Loucy (cell line): ENCODE measurements around the gene NFAT5.

ENCODE experiments used
- H2AFZ ChIP-seq: fragments of 200-600 bp; sonication (generic); 2 replicates; pipeline ENCODE4 v1.6.0; 2016; ENCODE audit warnings: antibody characterized with exemption, mild to moderate bottlenecking, low read length, moderate library complexity
- H3F3A ChIP-seq: fragments of 200-600 bp; 2 replicates; pipeline ENCODE4 v1.6.0; 2016; ENCODE audit warnings: antibody characterized with exemption, low read depth, mild to moderate bottlenecking
- H3K27me3 ChIP-seq: fragments of 200-600 bp; sonication (generic); 2 replicates; pipeline ENCODE4 v1.6.1; 2014; ENCODE audit warnings: low read length, mild to moderate bottlenecking; ENCODE audit not compliant: insufficient read depth, poor library complexity, severe bottlenecking
- H3K36me3 ChIP-seq: fragments of 200-600 bp; sonication (generic); 2 replicates; pipeline ENCODE4 v1.6.1; 2016; ENCODE audit warnings: low read length; ENCODE audit not compliant: insufficient read depth
- H3K4me1 ChIP-seq: fragments of 200-600 bp; sonication (generic); 2 replicates; pipeline ENCODE4 v1.5.1; 2014; ENCODE audit warnings: low read length, mild to moderate bottlenecking; ENCODE audit not compliant: insufficient read depth, poor library complexity, severe bottlenecking
- H3K4me2 ChIP-seq: fragments of 200-600 bp; sonication (generic); 2 replicates; pipeline ENCODE4 v1.6.0; 2014; ENCODE audit warnings: antibody characterized with exemption, low read length, low read depth, mild to moderate bottlenecking; ENCODE audit not compliant: poor library complexity, severe bottlenecking
- H3K4me3 ChIP-seq: fragments of 200-600 bp; sonication (generic); 2 replicates; pipeline ENCODE4 v1.5.1; 2014; ENCODE audit warnings: low read length, mild to moderate bottlenecking, mixed read lengths; ENCODE audit not compliant: poor library complexity, severe bottlenecking
- H3K79me2 ChIP-seq: fragments of 200-600 bp; sonication (generic); 2 replicates; pipeline ENCODE4 v1.6.1; 2014; ENCODE audit warnings: low read length; ENCODE audit not compliant: insufficient read depth
- H3K9ac ChIP-seq: fragments of 200-600 bp; sonication (generic); 2 replicates; pipeline ENCODE4 v1.6.0; 2014; ENCODE audit warnings: mild to moderate bottlenecking, low read depth, low read length, moderate library complexity; ENCODE audit not compliant: poor library complexity, severe bottlenecking
- H3K9me2 ChIP-seq: fragments of 200-600 bp; sonication (generic); replicated peaks from 2 replicates; pipeline ENCODE4 v1.6.1; 2016; ENCODE audit warnings: low read depth, low read length, mixed read lengths
- H3K9me3 ChIP-seq: fragments of 200-600 bp; sonication (generic); 2 replicates; pipeline ENCODE4 v1.6.1; 2014; ENCODE audit warnings: mild to moderate bottlenecking, antibody characterized with exemption, low read length, low read depth; ENCODE audit not compliant: insufficient read depth
- H4K20me1 ChIP-seq: fragments of 200-600 bp; sonication (generic); 2 replicates; pipeline ENCODE4 v1.6.0; 2014; ENCODE audit warnings: antibody characterized with exemption, low read length, mild to moderate bottlenecking; ENCODE audit not compliant: insufficient read depth, poor library complexity, severe bottlenecking
- CTCF ChIP-seq: fragments of 200-600 bp; sonication (generic); conservative IDR thresholded peaks from 2 replicates; pipeline ENCODE4 v1.5.1; 2014; ENCODE audit warnings: mild to moderate bottlenecking, antibody characterized with exemption, low read length
- EZH2phosphoT487 ChIP-seq: fragments of 200-600 bp; IDR thresholded peaks from 2 replicates; pipeline ENCODE4 v1.6.1; 2018; ENCODE audit warnings: antibody characterized with exemption, mild to moderate bottlenecking, moderate library complexity, borderline replicate concordance

The NFAT5 gene

GRCh38 chr16:69595127-69596036, 29.6 kb downstream of the NFAT5 start:
- H3K4me3 ChIP-seq = no peak overlapping the region

GRCh38 chr16:69596801-69597200, 31.0 kb downstream of the NFAT5 start:
- Histone ChIP-seq H3K79me2 (peaks cover 89% of the 10 kb centered on the region), H3K27me3 (no peaks in the 10 kb centered on the region), H4K20me1 (peaks cover 4% of the 10 kb centered on the region), H3K9me2 (no peaks in the 10 kb centered on the region), H3K9ac (no peak overlapping the region), H3K9me3 (no peaks in the 10 kb centered on the region), H3K4me1 (no peaks in the 10 kb centered on the region), H3K36me3 (peaks cover 5% of the 10 kb centered on the region; the same call in 1 of the 2 replicates), H3K4me3 (no peak overlapping the region), H2AFZ (no peak overlapping the region), H3F3A (no peaks in the 10 kb centered on the region), H3K4me2 (no peak overlapping the region)
- TF ChIP-seq CTCF = no peak

More at GRCh38 chr16:69595127-69596036, 29.6 kb downstream of the NFAT5 start:
- TF ChIP-seq CTCF = no peak
- TF ChIP-seq EZH2phosphoT487 = no peak
- Histone ChIP-seq H3K9ac (no peak overlapping the region), H3K27me3 (no peaks in the 10 kb centered on the region), H3K4me2 (no peak overlapping the region), H3K4me1 (no peaks in the 10 kb centered on the region), H2AFZ (no peak overlapping the region), H3K79me2 (peaks cover 88% of the 10 kb centered on the region), H3F3A (no peaks in the 10 kb centered on the region), H3K9me3 (no peaks in the 10 kb centered on the region), H3K36me3 (peaks cover 5% of the 10 kb centered on the region; the same call in 1 of the 2 replicates), H4K20me1 (peaks cover 4% of the 10 kb centered on the region), H3K9me2 (no peaks in the 10 kb centered on the region)

GRCh38 chr16:69598045-69598444, 32.3 kb downstream of the NFAT5 start:
- H3K27me3 ChIP-seq = no peaks in the 10 kb centered on the region
- TF ChIP-seq CTCF (no peak), EZH2phosphoT487 (no peak)
- H3K9me3 ChIP-seq = no peaks in the 10 kb centered on the region
- H3F3A ChIP-seq = no peaks in the 10 kb centered on the region
- no peak overlapping the region for H2AFZ ChIP-seq
- no peaks in the 10 kb centered on the region for H3K4me1 ChIP-seq
- no peak overlapping the region for H3K4me3 ChIP-seq
- H4K20me1 ChIP-seq = peaks cover 10% of the 10 kb centered on the region
- H3K4me2 ChIP-seq = no peak overlapping the region
- peaks cover 5% of the 10 kb centered on the region; the same call in 1 of the 2 replicates for H3K36me3 ChIP-seq
- H3K9ac ChIP-seq = no peak overlapping the region
- no peaks in the 10 kb centered on the region for H3K9me2 ChIP-seq
- H3K79me2 ChIP-seq = peaks cover 88% of the 10 kb centered on the region
